K562 (cell line): ENCODE data around the gene CD300H. TPM values are rescaled to one million over a fixed set of nuclear protein-coding genes. Genes with fewer than 3 reads are reported as not detected.

Experiments used
- ATAC-seq: fragments of 200-7000 bp; cut with Tn5 transposase; 3 replicates; pipeline ENCODE4 v1.9.1; 2020; ENCODE audit warnings: moderate library complexity
- BruUV-seq: library from RNA; stranded (reverse); fragments of 400-500 nt; replicated peaks from 2 replicates; lab custom pipeline; 2021; lab: Mats Ljungman, UMichigan
- CTCF ChIA-PET: fragments of 300-600 bp; formaldehyde crosslinking; extraction: SDS; loops from one replicate; lab custom pipeline; 2021; ENCODE audit warnings: low intra/inter-chr PET ratio; lab: Yijun Ruan, JAX
- POLR2A ChIA-PET: fragments of 300-600, 350-650 bp; sonication (Branson Sonifier 250); formaldehyde crosslinking; extraction: SDS; loops from one replicate; lab custom pipeline; 2021; ENCODE audit warnings: antibody characterized with exemption, inconsistent platforms; lab: Yijun Ruan, JAX
- DNase-seq, 4 experiments: peaks; one replicate each; pipeline versions ENCODE4 v3.0.0 to v3.0.0-alpha.2; 2011 to 2018; ENCODE audit warnings: low spot score in 3 of 4, mixed read lengths in 3 of 4; ENCODE audit errors: extremely low read depth in 1 of 4
- FAIRE-seq: peaks from 2 replicates; lab custom pipeline; 2011; peaks lifted over from hg19 to GRCh38; lab: Jason Lieb, UNC
- H2AFZ ChIP-seq: 2 replicates; pipeline ENCODE4 v1.6.0; 2011; ENCODE audit warnings: low read depth, low read length, control low read depth, inconsistent platforms
- H3K27ac ChIP-seq: fragments of 200-600 bp; 3 replicates; pipeline ENCODE4 v1.8.0; 2011; ENCODE audit warnings: low read depth, mild to moderate bottlenecking, control low read depth, inconsistent platforms, low read length, moderate library complexity, mixed read lengths; ENCODE audit errors: extremely low read depth
- H3K27me3 ChIP-seq, 2 experiments: fragments of 300-600 bp in 1 of 2; 2 replicates in 1 of 2; 3 replicates in 1 of 2; pipeline versions ENCODE4 v1.6.0 to v1.8.0; 2011; ENCODE audit warnings: inconsistent platforms in 2 of 2, low read length in 2 of 2, mild to moderate bottlenecking in 1 of 2, mixed read lengths in 1 of 2, moderate library complexity in 1 of 2; ENCODE audit not compliant: control insufficient read depth in 2 of 2, insufficient read depth in 2 of 2
- H3K36me3 ChIP-seq: fragments of 300-600 bp; 3 replicates; pipeline ENCODE4 v1.8.0; 2011; ENCODE audit warnings: mild to moderate bottlenecking, low read length, inconsistent platforms; ENCODE audit not compliant: control insufficient read depth, insufficient read depth
- H3K4me1 ChIP-seq, 2 experiments: fragments of 200-600 bp in 1 of 2; replicated peaks in 1 of 2; 2 replicates in 1 of 2; 3 replicates in 1 of 2; pipeline versions ENCODE4 v1.5.1 to v1.8.0; 2011; ENCODE audit warnings: inconsistent platforms in 2 of 2, low read length in 2 of 2, mild to moderate bottlenecking in 1 of 2, mixed read lengths in 1 of 2, moderate library complexity in 1 of 2; ENCODE audit not compliant: control insufficient read depth in 2 of 2, insufficient read depth in 2 of 2
- H3K4me2 ChIP-seq: 2 replicates; pipeline ENCODE4 v1.6.1; 2011; ENCODE audit warnings: low read length, control low read depth, inconsistent platforms, mixed read lengths; ENCODE audit not compliant: insufficient read depth
- H3K4me3 ChIP-seq: fragments of 200-600 bp; sonication (generic), shearing (Covaris generic); 2 replicates; pipeline ENCODE4 v1.5.1; 2016; ENCODE audit warnings: control low read depth, inconsistent platforms
- H3K79me2 ChIP-seq: fragments of 200-600 bp; 3 replicates; pipeline ENCODE4 v1.8.0; 2011; ENCODE audit warnings: low read length, inconsistent platforms; ENCODE audit not compliant: control insufficient read depth, insufficient read depth
- H3K9ac ChIP-seq, 2 experiments: 2 replicates each; pipeline versions ENCODE4 v1.6.0 to v1.6.1; 2011; ENCODE audit warnings: low read depth in 2 of 2, low read length in 2 of 2, control low read depth in 1 of 2, inconsistent platforms in 1 of 2, mild to moderate bottlenecking in 1 of 2, mixed read lengths in 1 of 2; ENCODE audit not compliant: insufficient read depth in 1 of 2
- H3K9me1 ChIP-seq: one replicate; pipeline ENCODE4 v1.6.0; 2011; ENCODE audit warnings: inconsistent platforms, mild to moderate bottlenecking, low read length, moderate library complexity; ENCODE audit not compliant: control insufficient read depth, insufficient read depth
- H3K9me3 ChIP-seq: replicated peaks from 2 replicates; pipeline ENCODE4 v1.5.1; 2011; ENCODE audit warnings: low read depth, low read length, inconsistent platforms; ENCODE audit not compliant: control insufficient read depth, insufficient read depth
- H4K20me1 ChIP-seq: replicated peaks from 2 replicates; pipeline ENCODE4 v1.6.1; 2011; ENCODE audit warnings: low read length, inconsistent platforms, mixed read lengths; ENCODE audit not compliant: control insufficient read depth, insufficient read depth
- ATF7 ChIP-seq: fragments of 450-650 bp; IDR thresholded peaks from 2 replicates; pipeline ENCODE4 v1.7.1; 2014; ENCODE audit warnings: mild to moderate bottlenecking, moderate library complexity
- BRCA1 ChIP-seq, 2 experiments: fragments of 450-650 bp in 1 of 2; sonication (generic) in 1 of 2; formaldehyde crosslinking in 1 of 2; IDR thresholded peaks; 2 replicates each; pipeline versions ENCODE4 v1.5.0 to v1.6.1; 2017 to 2020; ENCODE audit warnings: mild to moderate bottlenecking in 1 of 2, missing genetic modification reagents in 1 of 2
- DIDO1 ChIP-seq: fragments of 450-650 bp; IDR thresholded peaks from 2 replicates; pipeline ENCODE4 v1.6.1; 2016; ENCODE audit warnings: low read depth, missing biosample characterization, missing genetic modification characterization
- DNMT1 ChIP-seq: fragments of 450-650 bp; IDR thresholded peaks from 2 replicates; pipeline ENCODE4 v1.6.1; 2016; ENCODE audit warnings: antibody characterized with exemption, mild to moderate bottlenecking
- GATAD2A ChIP-seq: fragments of 450-650 bp; IDR thresholded peaks from 2 replicates; pipeline ENCODE4 v1.6.1; 2017
- MEF2D ChIP-seq: conservative IDR thresholded peaks from 2 replicates; pipeline ENCODE4 v1.6.1; 2016; ENCODE audit warnings: low read depth, missing genetic modification characterization, missing compliant biosample characterization
- NEUROD1 ChIP-seq: fragments of 150-350 bp; IDR thresholded peaks from 2 replicates; pipeline ENCODE4 v1.6.1; 2014; ENCODE audit warnings: borderline replicate concordance, low read length, low read depth; ENCODE audit not compliant: partially characterized antibody
- RAD21 ChIP-seq, 2 experiments: fragments of 250-450 bp in 1 of 2; fragments of 450-650 bp in 1 of 2; sonication (Bioruptor Pico) in 1 of 2; formaldehyde crosslinking in 1 of 2; IDR thresholded peaks in 1 of 2; conservative IDR thresholded peaks in 1 of 2; 2 replicates each; pipeline versions ENCODE4 v1.4.0 to v1.8.0; 2020 to 2022; ENCODE audit warnings: mild to moderate bottlenecking in 2 of 2, moderate library complexity in 1 of 2
- RBM17 ChIP-seq: fragments of 200-400 bp; formaldehyde crosslinking; IDR thresholded peaks from 2 replicates; pipeline ENCODE4 v1.6.1; 2017; ENCODE audit warnings: low read depth, mild to moderate bottlenecking, low read length, borderline replicate concordance
- RUNX1 ChIP-seq: sonication (generic); IDR thresholded peaks from 2 replicates; pipeline ENCODE4 v1.6.1; 2016; ENCODE audit warnings: antibody characterized with exemption, low read depth
- SMC3 ChIP-seq: conservative IDR thresholded peaks from 2 replicates; pipeline ENCODE4 v1.6.1; 2011; ENCODE audit warnings: low read depth, low read length, improper control_type of control experiment; ENCODE audit not compliant: insufficient read depth
- STAT5B ChIP-seq: fragments of 250-450 bp; sonication (Bioruptor Pico); IDR thresholded peaks from 2 replicates; pipeline ENCODE4 v1.8.0; 2021; ENCODE audit warnings: mild to moderate bottlenecking, inconsistent platforms
- ZNF197 ChIP-seq: fragments of 200-800 bp; sonication (Bioruptor generic); IDR thresholded peaks from 2 replicates; pipeline ENCODE4 v1.6.1; 2016; ENCODE audit warnings: low read depth, missing genetic modification characterization, missing compliant biosample characterization
- ZSCAN32 ChIP-seq: fragments of 450-650 bp; formaldehyde crosslinking; IDR thresholded peaks from 2 replicates; pipeline ENCODE4 v1.4.0; 2020; ENCODE audit warnings: mild to moderate bottlenecking, moderate library complexity
- WGBS: fragments of 100-300 bp; shearing (Covaris generic); methylation state at CpG from one replicate; pipeline ENCODE4 v1.1.6; 2016; ENCODE audit warnings: low coverage, mixed read lengths; ENCODE audit not compliant: insufficient coverage; ENCODE audit errors: missing lambda C conversion rate; 5-methylcytosine and 5-hydroxymethylcytosine counted together
- in situ Hi-C: fragments of 300-500 bp; cut with MboI; formaldehyde crosslinking; loops from 4 replicates; pipeline ENCODE4 v1.15.0; 2018; ENCODE audit warnings: inconsistent platforms, mixed read lengths
- intact Hi-C: fragments of 100-400 bp; cut with micrococcal nuclease; formaldehyde crosslinking; loops from 2 replicates; pipeline ENCODE4 v1.14.2; 2022
- polyA plus RNA-seq, 8 experiments: library from polyadenylated mRNA; depleted of rRNA in 4 of 8; stranded (reverse) in 5 of 8; unstranded in 3 of 8; fragments of >200 nt; fragmentation: Nextera tagmentation in 2 of 8; fragmentation: Illumina TruSeq in 1 of 8; extraction: Ambion mirVana in 2 of 8; extraction: Trizol in 1 of 8; gene quantifications; 2 replicates each; pipeline versions ENCODE4 v1.2.1 to v1.2.3, GENCODE V29; 2011 to 2014; ENCODE audit warnings: inconsistent platforms in 1 of 8, missing spikeins in 1 of 8
- total RNA-seq, 7 experiments: library from RNA; depleted of rRNA in 6 of 7; stranded (reverse); fragments of >200 nt in 6 of 7; fragmentation: Illumina TruSeq in 2 of 7; extraction: Trizol in 2 of 7; gene quantifications; 2 replicates each; pipeline versions ENCODE4 v1.2.1 to v1.2.3, GENCODE V29; 2011 to 2021; ENCODE audit warnings: low replicate concordance in 1 of 7
- TF ChIP-seq, protein P1 (sequence below), 2 experiments: fragments of 250-450 bp in 1 of 2; fragments of 450-650 bp in 1 of 2; sonication (Bioruptor Pico) in 1 of 2; IDR thresholded peaks; 2 replicates each; pipeline versions ENCODE4 v1.6.1 to v1.8.0; 2016 to 2021; ENCODE audit warnings: mild to moderate bottlenecking in 2 of 2, moderate library complexity in 2 of 2, missing compliant biosample characterization in 1 of 2, missing genetic modification characterization in 1 of 2
- TF ChIP-seq, protein P2 (sequence below): sonication (generic); formaldehyde crosslinking; IDR thresholded peaks from 2 replicates; pipeline ENCODE4 v1.4.0; 2020; ENCODE audit warnings: mild to moderate bottlenecking, missing genetic modification reagents

Gene CD300H
- total and polyA plus RNA-seq, 9 of the 15 experiments (the other 6 are each of a cell fraction or from before 2014, with no cell fraction given), result not detected

DNA sequence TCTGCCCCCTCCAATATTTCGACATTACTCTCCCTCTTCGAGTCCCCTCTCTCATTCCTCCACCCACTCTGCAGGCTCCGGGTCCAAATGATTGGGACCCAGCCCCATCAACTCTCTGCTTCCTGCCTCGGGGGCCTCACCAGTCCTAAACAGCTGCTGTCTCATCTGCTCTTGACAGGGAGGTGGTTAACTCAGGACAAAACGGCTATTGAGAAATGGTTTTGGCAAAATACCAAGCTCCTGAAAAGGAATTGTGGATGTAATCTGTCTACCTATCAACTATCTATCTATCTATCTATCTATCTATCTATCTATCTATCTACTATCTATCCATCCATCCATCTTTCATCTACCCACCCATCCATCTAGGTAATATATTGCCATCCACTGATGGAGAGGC lies 2.2 kb downstream of the CD300H start:
- CTCF ChIA-PET, result no interaction called here
- Histone ChIP-seq H4K20me1 (no peaks in the 10 kb centered on the region; the same call in none of the 2 replicates), H3K4me1 (no peaks in the 10 kb centered on the region), H3K36me3 (no peaks in the 10 kb centered on the region), H3K27ac (no peak overlapping the region), H3K9ac (no peak overlapping the region), H2AFZ (no peak overlapping the region), H3K79me2 (no peaks in the 10 kb centered on the region), H3K4me3 (no peak overlapping the region)
- WGBS, result 3% methylated on average over 5 of the region's 5 CpGs
- BruUV-seq, result no TSS peak
- DNase-seq, result no peak
- POLR2A ChIA-PET, result interaction anchor here (0.9 kb wide), 1 partner anchor 9 kb away, joined by 4 read pairs; no protein-coding TSS in a partner anchor
- FAIRE-seq, result no peak
- ATAC-seq, result no peak
- TF ChIP-seq ZNF197 (no peak), ZSCAN32 (CRISPR knock-in tag) (no peak), RBM17 (no peak), MEF2D (tag) (no peak), DIDO1 (no peak), ATF7 (no peak), STAT5B (CRISPR knock-in tag) (no peak), RAD21 (CRISPR knock-in tag; conservative IDR thresholded peaks at IDR 0.05 in 1 of 2, IDR thresholded peaks at IDR 0.05 in 1 of 2) (no peak), GATAD2A (no peak), DNMT1 (no peak), RUNX1 (no peak), NEUROD1 (no peak), BRCA1 (IDR thresholded peaks at IDR 0.05) (no peak), BRCA1 (CRISPR knock-in tag; IDR thresholded peaks at IDR 0.05) (no peak), SMC3 (no peak)
- TF ChIP-seq, protein P1, sequence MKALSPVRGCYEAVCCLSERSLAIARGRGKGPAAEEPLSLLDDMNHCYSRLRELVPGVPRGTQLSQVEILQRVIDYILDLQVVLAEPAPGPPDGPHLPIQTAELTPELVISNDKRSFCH (CRISPR knock-in tag; IDR thresholded peaks at IDR 0.05), result no peak
- TF ChIP-seq, protein P1 (tag; IDR thresholded peaks at IDR 0.05), result no peak
- TF ChIP-seq, protein P2, sequence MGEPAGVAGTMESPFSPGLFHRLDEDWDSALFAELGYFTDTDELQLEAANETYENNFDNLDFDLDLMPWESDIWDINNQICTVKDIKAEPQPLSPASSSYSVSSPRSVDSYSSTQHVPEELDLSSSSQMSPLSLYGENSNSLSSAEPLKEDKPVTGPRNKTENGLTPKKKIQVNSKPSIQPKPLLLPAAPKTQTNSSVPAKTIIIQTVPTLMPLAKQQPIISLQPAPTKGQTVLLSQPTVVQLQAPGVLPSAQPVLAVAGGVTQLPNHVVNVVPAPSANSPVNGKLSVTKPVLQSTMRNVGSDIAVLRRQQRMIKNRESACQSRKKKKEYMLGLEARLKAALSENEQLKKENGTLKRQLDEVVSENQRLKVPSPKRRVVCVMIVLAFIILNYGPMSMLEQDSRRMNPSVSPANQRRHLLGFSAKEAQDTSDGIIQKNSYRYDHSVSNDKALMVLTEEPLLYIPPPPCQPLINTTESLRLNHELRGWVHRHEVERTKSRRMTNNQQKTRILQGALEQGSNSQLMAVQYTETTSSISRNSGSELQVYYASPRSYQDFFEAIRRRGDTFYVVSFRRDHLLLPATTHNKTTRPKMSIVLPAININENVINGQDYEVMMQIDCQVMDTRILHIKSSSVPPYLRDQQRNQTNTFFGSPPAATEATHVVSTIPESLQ (CRISPR knock-in tag), result no peak
- TF ChIP-seq, all 486 proteins: peak for 0
- in situ Hi-C loops, result no loop called here
- intact Hi-C loops, result no loop called here
- Histone ChIP-seq H3K27me3 (peaks cover 0 to 49% of the 10 kb centered on the region in 2 experiments; a peak in 4 of 5 replicates), H3K9me1 (no peaks in the 10 kb centered on the region), H3K9me3 (no peaks in the 10 kb centered on the region), H3K4me2 (no peak overlapping the region)
